HepG2 (cell line): ENCODE results near the gene NEK8. TPM values are rescaled to one million over a fixed set of nuclear protein-coding genes. Genes with fewer than 3 reads are reported as not detected.
A peak's percentile ranks its signal among the peaks of the same experiment; 100 is the strongest.

Source experiments
- ARNT2 ChIP-seq: sonication (generic); formaldehyde crosslinking; IDR thresholded peaks from 2 replicates; pipeline ENCODE4 v1.8.0; 2022; ENCODE audit warnings: mild to moderate bottlenecking, low read depth, missing genetic modification reagents, moderate library complexity
- ATF2 ChIP-seq: sonication (generic); formaldehyde crosslinking; IDR thresholded peaks from 2 replicates; pipeline ENCODE4 v1.4.0; 2020; ENCODE audit warnings: missing genetic modification reagents
- ATF6 ChIP-seq: sonication (generic); formaldehyde crosslinking; conservative IDR thresholded peaks from 2 replicates; pipeline ENCODE4 v1.4.0; 2020; ENCODE audit warnings: missing genetic modification reagents
- CBFB ChIP-seq: sonication (generic); formaldehyde crosslinking; IDR thresholded peaks from 2 replicates; pipeline ENCODE4 v1.4.0; 2020; ENCODE audit warnings: missing genetic modification reagents
- FOXO4 ChIP-seq: sonication (generic); formaldehyde crosslinking; conservative IDR thresholded peaks from 2 replicates; pipeline ENCODE4 v1.8.1; 2023; ENCODE audit warnings: missing genetic modification reagents
- FOXP1 ChIP-seq, 2 experiments: fragments of 450-650 bp in 1 of 2; IDR thresholded peaks; 2 replicates each; pipeline ENCODE4 v1.6.1; 2017 to 2018; ENCODE audit warnings: antibody characterized with exemption in 1 of 2
- GMEB1 ChIP-seq: sonication (generic); formaldehyde crosslinking; IDR thresholded peaks from 2 replicates; pipeline ENCODE4 v1.5.1; 2020; ENCODE audit warnings: missing genetic modification reagents, mild to moderate bottlenecking, borderline replicate concordance
- MZF1 ChIP-seq: sonication (generic); formaldehyde crosslinking; IDR thresholded peaks from 2 replicates; pipeline ENCODE4 v1.8.1; 2023; ENCODE audit warnings: mild to moderate bottlenecking, missing genetic modification reagents, borderline replicate concordance
- NFRKB ChIP-seq: fragments of 450-650 bp; IDR thresholded peaks from 2 replicates; pipeline ENCODE4 v1.6.1; 2017
- PHF8 ChIP-seq: sonication (generic); formaldehyde crosslinking; IDR thresholded peaks from 2 replicates; pipeline ENCODE4 v1.5.0; 2020; ENCODE audit warnings: missing genetic modification reagents
- PTBP1 ChIP-seq: fragments of 200-400 bp; formaldehyde crosslinking; IDR thresholded peaks from 2 replicates; pipeline ENCODE4 v1.6.1; 2018; ENCODE audit warnings: low read length, low read depth; ENCODE audit not compliant: poor library complexity, severe bottlenecking
- RBFOX2 ChIP-seq: fragments of 200-400 bp; formaldehyde crosslinking; IDR thresholded peaks from 2 replicates; pipeline ENCODE4 v1.6.1; 2017; ENCODE audit warnings: low read depth, mild to moderate bottlenecking, low read length
- SAP130 ChIP-seq: IDR thresholded peaks from 2 replicates; pipeline ENCODE4 v1.6.1; 2016; ENCODE audit warnings: low read depth
- ZNF431 ChIP-seq: sonication (generic); formaldehyde crosslinking; IDR thresholded peaks from 2 replicates; pipeline ENCODE4 v1.9.0; 2022; ENCODE audit warnings: missing genetic modification reagents, low read depth, mild to moderate bottlenecking, borderline replicate concordance
- ZNF446 ChIP-seq: sonication (generic); formaldehyde crosslinking; IDR thresholded peaks from 2 replicates; pipeline ENCODE4 v1.5.0; 2020; ENCODE audit warnings: mild to moderate bottlenecking, missing genetic modification reagents
- ZNF460 ChIP-seq: sonication (generic); formaldehyde crosslinking; IDR thresholded peaks from 2 replicates; pipeline ENCODE4 v1.5.1; 2020; ENCODE audit warnings: missing genetic modification reagents, mild to moderate bottlenecking, borderline replicate concordance
- ZNF609 ChIP-seq: sonication (generic); formaldehyde crosslinking; IDR thresholded peaks from 2 replicates; pipeline ENCODE4 v1.4.0; 2020; ENCODE audit warnings: mild to moderate bottlenecking, missing genetic modification reagents, borderline replicate concordance
- ZNF674 ChIP-seq: sonication (generic); formaldehyde crosslinking; IDR thresholded peaks from 2 replicates; pipeline ENCODE4 v1.5.0; 2020; ENCODE audit warnings: low read depth, mild to moderate bottlenecking, missing genetic modification reagents
- ZSCAN29 ChIP-seq: sonication (generic); formaldehyde crosslinking; conservative IDR thresholded peaks from 2 replicates; pipeline ENCODE4 v1.4.0; 2020; ENCODE audit warnings: mild to moderate bottlenecking, missing genetic modification reagents
- polyA plus RNA-seq, 8 experiments: library from polyadenylated mRNA; depleted of rRNA in 3 of 8; stranded (reverse) in 7 of 8; unstranded in 1 of 8; fragments of >200 nt; fragmentation: Illumina TruSeq in 4 of 8; extraction: Trizol in 4 of 8; gene quantifications; 2 replicates each; pipeline versions ENCODE4 v1.2.1 to v1.2.3, GENCODE V29; 2011 to 2016; ENCODE audit warnings: low read depth in 4 of 8, missing spikeins in 1 of 8, mixed read lengths in 1 of 8; ENCODE audit not compliant: insufficient read depth in 1 of 8
- total RNA-seq, 5 experiments: library from RNA; depleted of rRNA; stranded (reverse); fragments of >200 nt; fragmentation: Illumina TruSeq; extraction: Trizol; gene quantifications; 2 replicates each; pipeline ENCODE4 v1.2.3, GENCODE V29; 2016; ENCODE audit warnings: low read depth in 1 of 5

NEK8 gene
- total and polyA plus RNA-seq, 2 of the 13 experiments (the other 11 are each of a cell fraction or from before 2014, with no cell fraction given) = 5.8 to 13.5 TPM

- no peak for TF ChIP-seq ZNF609 (CRISPR knock-in tag)
- no peak for TF ChIP-seq ZNF674 (CRISPR knock-in tag)
- TF ChIP-seq FOXP1 (IDR thresholded peaks at IDR 0.05) = no peak
- no peak for TF ChIP-seq FOXP1 (CRISPR knock-in tag; IDR thresholded peaks at IDR 0.05)
- TF ChIP-seq NFRKB = no peak
- no peak for TF ChIP-seq FOXO4
- TF ChIP-seq PHF8 (CRISPR knock-in tag) = 0 out of 2 replicates have a peak, but pooled peaks have one; percentile 33
- TF ChIP-seq ZSCAN29 = no peak
- no peak for TF ChIP-seq ARNT2 (CRISPR knock-in tag)
- no peak for TF ChIP-seq ATF6 (CRISPR knock-in tag)
- no peak for TF ChIP-seq ZNF431
- TF ChIP-seq PTBP1 = no peak
- TF ChIP-seq GMEB1 (CRISPR knock-in tag) = no peak
- no peak for TF ChIP-seq ATF2 (CRISPR knock-in tag)
- no peak for TF ChIP-seq ZNF460 (CRISPR knock-in tag)
- no peak for TF ChIP-seq MZF1 (CRISPR knock-in tag)
- no peak for TF ChIP-seq ZNF446 (CRISPR knock-in tag)
- no peak for TF ChIP-seq SAP130 (CRISPR knock-in tag)
- no peak for TF ChIP-seq CBFB (CRISPR knock-in tag)
- TF ChIP-seq RBFOX2 = 0 out of 2 replicates have a peak, but pooled peaks have one; percentile 36
These were observed 2.4 kb upstream of the NEK8 start, which contains the start of gene TLCD1 (continued) for GRCh38 chr17:28726226-28726626.
